GM12878 (cell line): Measurements from ENCODE around the gene LSM14B. TPM values are rescaled to one million over a fixed set of nuclear protein-coding genes. Genes with fewer than 3 reads are reported as not detected.

ENCODE experiments used
- BACH1 ChIP-seq: fragments of 450-650 bp; IDR thresholded peaks from 2 replicates; pipeline ENCODE4 v1.6.1; 2017; ENCODE audit warnings: mild to moderate bottlenecking, borderline replicate concordance
- EZH2 ChIP-seq: IDR thresholded peaks from 2 replicates; pipeline ENCODE4 v1.6.1; 2012; ENCODE audit warnings: low read depth, mild to moderate bottlenecking, control low read depth, inconsistent platforms, low read length, borderline replicate concordance; ENCODE audit not compliant: control insufficient read depth
- IKZF2 ChIP-seq, 2 experiments: fragments of 450-650 bp; IDR thresholded peaks; 2 replicates each; pipeline ENCODE4 v1.6.1; 2017; ENCODE audit warnings: mild to moderate bottlenecking in 2 of 2, moderate library complexity in 2 of 2
- MTA3 ChIP-seq: IDR thresholded peaks from 2 replicates; pipeline ENCODE4 v1.6.1; 2012; ENCODE audit warnings: low read length, inconsistent platforms, borderline replicate concordance
- MYC ChIP-seq: IDR thresholded peaks from 2 replicates; pipeline ENCODE4 v1.6.1; 2011; ENCODE audit warnings: mild to moderate bottlenecking, low read length, moderate library complexity, inconsistent platforms; ENCODE audit not compliant: insufficient read depth, insufficient replicate concordance, insufficient read length, severe bottlenecking
- POLR2A ChIP-seq: IDR thresholded peaks from 2 replicates; pipeline ENCODE4 v1.6.1; 2011; ENCODE audit warnings: low read depth, mild to moderate bottlenecking, low read length
- POLR2AphosphoS5 ChIP-seq: IDR thresholded peaks from 2 replicates; pipeline ENCODE4 v1.6.1; 2011; ENCODE audit warnings: mild to moderate bottlenecking, low read length, inconsistent platforms
- RAD51 ChIP-seq: fragments of 450-650 bp; IDR thresholded peaks from 2 replicates; pipeline ENCODE4 v1.6.1; 2016; ENCODE audit warnings: moderate library complexity, mild to moderate bottlenecking, inconsistent platforms
- RB1 ChIP-seq: fragments of 450-650 bp; formaldehyde crosslinking; IDR thresholded peaks from 2 replicates; pipeline ENCODE4 v1.6.1; 2017; ENCODE audit warnings: mild to moderate bottlenecking, borderline replicate concordance
- SREBF2 ChIP-seq: IDR thresholded peaks from 2 replicates; pipeline ENCODE4 v1.6.1; 2012; ENCODE audit warnings: mild to moderate bottlenecking, low read length
- STAT3 ChIP-seq: IDR thresholded peaks from 2 replicates; pipeline ENCODE4 v1.6.1; 2011; ENCODE audit warnings: low read depth, low read length, improper control_type of control experiment
- ZBTB40 ChIP-seq: fragments of 450-650 bp; IDR thresholded peaks from 2 replicates; pipeline ENCODE4 v1.6.1; 2016; ENCODE audit warnings: mild to moderate bottlenecking, moderate library complexity, borderline replicate concordance
- polyA plus RNA-seq, 11 experiments: library from polyadenylated mRNA; depleted of rRNA in 4 of 11; unstranded in 6 of 11; stranded (reverse) in 5 of 11; fragments of >200 nt; fragmentation: Nextera tagmentation in 4 of 11; fragmentation: Illumina TruSeq in 1 of 11; extraction: Ambion mirVana in 4 of 11; extraction: Trizol in 1 of 11; gene quantifications; 1 replicate in 1 of 11; 2 replicates in 10 of 11; pipeline versions ENCODE4 v1.2.1 to v1.2.3, GENCODE V29; 2011 to 2016; ENCODE audit warnings: inconsistent platforms in 2 of 11, missing spikeins in 2 of 11, low read depth in 1 of 11
- total RNA-seq, 4 experiments: library from RNA; depleted of rRNA in 3 of 4; stranded (reverse); fragments of >200 nt in 3 of 4; fragmentation: Illumina TruSeq in 1 of 4; extraction: Trizol in 1 of 4; gene quantifications; 2 replicates each; pipeline versions ENCODE4 v1.2.1 to v1.2.3, GENCODE V29; 2013 to 2021
- TF ChIP-seq, protein P1 (sequence below): fragments of 450-650 bp; IDR thresholded peaks from 2 replicates; pipeline ENCODE4 v1.6.1; 2017; ENCODE audit warnings: mild to moderate bottlenecking
- TF ChIP-seq, protein P2 (sequence below): IDR thresholded peaks from 2 replicates; pipeline ENCODE4 v1.6.1; 2012; ENCODE audit warnings: low read length, inconsistent platforms
- TF ChIP-seq, protein P3 (sequence below): fragments of 450-650 bp; IDR thresholded peaks from 2 replicates; pipeline ENCODE4 v1.6.1; 2017; ENCODE audit warnings: borderline replicate concordance

LSM14B gene
- total and polyA plus RNA-seq, 10 of the 15 experiments (the other 5 are each of a cell fraction or from before 2014, with no cell fraction given), result 0.56 to 34.3 (median 15.6) TPM

DNA sequence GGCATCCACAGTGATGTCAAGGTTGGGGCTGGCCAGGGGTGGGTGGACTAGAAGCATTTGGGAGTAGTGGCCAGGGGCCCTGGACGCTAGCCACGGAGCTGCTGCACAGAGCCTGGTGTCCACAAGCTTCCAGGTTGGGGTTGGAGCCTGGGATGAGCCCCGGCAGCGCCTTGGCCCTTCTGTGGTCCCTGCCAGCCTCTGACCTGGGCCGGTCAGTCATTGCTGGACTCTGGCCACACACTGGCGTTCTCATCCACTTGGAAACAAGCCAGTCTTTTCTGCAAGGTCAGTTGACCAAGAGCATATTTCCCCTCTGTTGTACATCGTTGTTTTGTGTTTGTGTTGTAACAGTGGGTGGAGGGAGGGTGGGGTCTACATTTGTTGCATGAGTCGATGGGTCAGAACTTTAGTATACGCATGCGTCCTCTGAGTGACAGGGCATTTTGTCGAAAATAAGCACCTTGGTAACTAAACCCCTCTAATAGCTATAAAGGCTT, 12.5 kb downstream of the LSM14B start (continued):
- no peak; the same call in 1 of the 2 replicates for TF ChIP-seq POLR2AphosphoS5
- TF ChIP-seq, protein P1, sequence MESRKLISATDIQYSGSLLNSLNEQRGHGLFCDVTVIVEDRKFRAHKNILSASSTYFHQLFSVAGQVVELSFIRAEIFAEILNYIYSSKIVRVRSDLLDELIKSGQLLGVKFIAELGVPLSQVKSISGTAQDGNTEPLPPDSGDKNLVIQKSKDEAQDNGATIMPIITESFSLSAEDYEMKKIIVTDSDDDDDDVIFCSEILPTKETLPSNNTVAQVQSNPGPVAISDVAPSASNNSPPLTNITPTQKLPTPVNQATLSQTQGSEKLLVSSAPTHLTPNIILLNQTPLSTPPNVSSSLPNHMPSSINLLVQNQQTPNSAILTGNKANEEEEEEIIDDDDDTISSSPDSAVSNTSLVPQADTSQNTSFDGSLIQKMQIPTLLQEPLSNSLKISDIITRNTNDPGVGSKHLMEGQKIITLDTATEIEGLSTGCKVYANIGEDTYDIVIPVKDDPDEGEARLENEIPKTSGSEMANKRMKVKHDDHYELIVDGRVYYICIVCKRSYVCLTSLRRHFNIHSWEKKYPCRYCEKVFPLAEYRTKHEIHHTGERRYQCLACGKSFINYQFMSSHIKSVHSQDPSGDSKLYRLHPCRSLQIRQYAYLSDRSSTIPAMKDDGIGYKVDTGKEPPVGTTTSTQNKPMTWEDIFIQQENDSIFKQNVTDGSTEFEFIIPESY, result no peak
- TF ChIP-seq BACH1, result no peak
- peak; percentile 64 for TF ChIP-seq POLR2A
- no peak for TF ChIP-seq RAD51
- TF ChIP-seq ZBTB40, result no peak
- TF ChIP-seq IKZF2 (IDR thresholded peaks at IDR 0.05), result no peak
- TF ChIP-seq, protein P2, sequence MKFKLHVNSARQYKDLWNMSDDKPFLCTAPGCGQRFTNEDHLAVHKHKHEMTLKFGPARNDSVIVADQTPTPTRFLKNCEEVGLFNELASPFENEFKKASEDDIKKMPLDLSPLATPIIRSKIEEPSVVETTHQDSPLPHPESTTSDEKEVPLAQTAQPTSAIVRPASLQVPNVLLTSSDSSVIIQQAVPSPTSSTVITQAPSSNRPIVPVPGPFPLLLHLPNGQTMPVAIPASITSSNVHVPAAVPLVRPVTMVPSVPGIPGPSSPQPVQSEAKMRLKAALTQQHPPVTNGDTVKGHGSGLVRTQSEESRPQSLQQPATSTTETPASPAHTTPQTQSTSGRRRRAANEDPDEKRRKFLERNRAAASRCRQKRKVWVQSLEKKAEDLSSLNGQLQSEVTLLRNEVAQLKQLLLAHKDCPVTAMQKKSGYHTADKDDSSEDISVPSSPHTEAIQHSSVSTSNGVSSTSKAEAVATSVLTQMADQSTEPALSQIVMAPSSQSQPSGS, result 0 out of 2 replicates have a peak, but pooled peaks have one; percentile 6
- no peak for TF ChIP-seq EZH2
- TF ChIP-seq STAT3, result no peak
- TF ChIP-seq SREBF2, result no peak
- no peak for TF ChIP-seq MYC
- no peak for TF ChIP-seq MTA3
- TF ChIP-seq, protein P3, sequence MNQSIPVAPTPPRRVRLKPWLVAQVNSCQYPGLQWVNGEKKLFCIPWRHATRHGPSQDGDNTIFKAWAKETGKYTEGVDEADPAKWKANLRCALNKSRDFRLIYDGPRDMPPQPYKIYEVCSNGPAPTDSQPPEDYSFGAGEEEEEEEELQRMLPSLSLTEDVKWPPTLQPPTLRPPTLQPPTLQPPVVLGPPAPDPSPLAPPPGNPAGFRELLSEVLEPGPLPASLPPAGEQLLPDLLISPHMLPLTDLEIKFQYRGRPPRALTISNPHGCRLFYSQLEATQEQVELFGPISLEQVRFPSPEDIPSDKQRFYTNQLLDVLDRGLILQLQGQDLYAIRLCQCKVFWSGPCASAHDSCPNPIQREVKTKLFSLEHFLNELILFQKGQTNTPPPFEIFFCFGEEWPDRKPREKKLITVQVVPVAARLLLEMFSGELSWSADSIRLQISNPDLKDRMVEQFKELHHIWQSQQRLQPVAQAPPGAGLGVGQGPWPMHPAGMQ, result no peak
- TF ChIP-seq RB1, result no peak
